Right renal pelvis (tissue), 4 donors: Measurements from ENCODE around the gene HLF. TPM values are rescaled to one million over a fixed set of nuclear protein-coding genes. Genes with fewer than 3 reads are reported as not detected.

Experiments used
- DNase-seq, 4 donors: peaks; one replicate each; pipeline ENCODE4 v3.0.0-alpha.2; 2013; ENCODE audit warnings: low read depth in 4 of 4, low spot score in 3 of 4, missing footprints in 1 of 4
- polyA plus RNA-seq, 4 donors: library from polyadenylated mRNA; unstranded; fragments of 120-200 nt; gene quantifications; one replicate each; pipeline ENCODE4 v1.2.1, GENCODE V29; 2013; ENCODE audit not compliant: insufficient read length in 4 of 4

HLF gene
- polyA plus RNA-seq, 4 donors = 4.5 to 7.1 (median 5.4) TPM

DNA sequence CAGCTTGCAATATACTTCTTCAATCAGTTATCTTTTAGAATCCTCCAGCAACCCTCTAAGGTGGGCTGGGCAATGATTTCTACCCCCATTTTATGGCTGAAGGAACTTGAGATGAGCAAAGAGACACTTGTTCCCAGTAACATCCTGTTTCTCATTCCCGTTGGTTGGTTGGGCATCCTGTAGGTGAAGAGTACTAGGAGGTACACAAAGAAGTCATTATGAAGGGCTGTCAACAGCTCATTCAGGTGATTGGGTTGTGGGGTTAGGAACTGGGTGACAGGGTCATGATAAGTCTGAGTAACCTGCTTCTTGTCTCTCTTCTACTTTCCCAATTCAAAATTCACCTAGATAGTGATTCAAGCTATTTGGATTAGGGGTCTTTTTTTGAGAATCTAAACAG is 80.4 kb downstream of the HLF start:
- DNase-seq = no peak

DNA sequence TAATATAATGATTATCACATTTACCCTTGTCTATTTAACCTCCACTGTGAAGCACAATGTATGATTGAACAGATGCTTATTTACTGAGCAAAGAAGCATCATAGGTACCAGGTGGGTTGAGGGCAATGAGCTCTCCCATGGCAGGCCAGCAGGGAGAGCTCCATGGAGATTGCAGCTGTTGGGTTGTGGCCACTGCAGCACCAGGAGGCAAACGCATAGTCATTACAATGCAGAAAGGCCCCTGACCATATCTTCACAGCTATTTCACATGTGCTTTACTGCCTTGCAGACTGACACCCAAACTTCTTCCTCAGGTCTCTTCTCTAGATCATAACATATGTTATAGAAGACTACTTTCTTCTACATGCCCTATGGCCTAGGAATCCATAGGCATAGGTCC is 81.9 kb downstream of the HLF start:
- no peak for DNase-seq

DNA sequence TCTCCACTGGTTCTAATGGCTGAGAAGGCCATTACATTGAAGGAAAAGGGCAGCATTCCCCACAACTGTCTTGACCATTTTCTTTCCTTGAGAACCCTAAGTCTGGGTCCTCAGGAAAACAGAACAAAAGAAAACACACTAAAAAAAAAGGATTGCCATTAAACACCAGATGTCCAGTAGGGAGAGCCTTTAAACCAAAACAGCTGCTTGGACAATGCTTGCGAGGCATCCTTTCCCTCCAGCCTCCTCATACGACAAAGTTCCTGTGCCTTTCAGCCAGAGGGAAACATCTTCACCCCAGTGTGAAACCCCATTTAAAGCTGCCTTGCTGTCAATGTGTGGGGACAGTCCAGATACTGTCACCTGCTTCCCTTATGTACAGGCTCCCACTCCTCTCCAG is 82.6 kb downstream of the HLF start:
- no peak for DNase-seq

DNA sequence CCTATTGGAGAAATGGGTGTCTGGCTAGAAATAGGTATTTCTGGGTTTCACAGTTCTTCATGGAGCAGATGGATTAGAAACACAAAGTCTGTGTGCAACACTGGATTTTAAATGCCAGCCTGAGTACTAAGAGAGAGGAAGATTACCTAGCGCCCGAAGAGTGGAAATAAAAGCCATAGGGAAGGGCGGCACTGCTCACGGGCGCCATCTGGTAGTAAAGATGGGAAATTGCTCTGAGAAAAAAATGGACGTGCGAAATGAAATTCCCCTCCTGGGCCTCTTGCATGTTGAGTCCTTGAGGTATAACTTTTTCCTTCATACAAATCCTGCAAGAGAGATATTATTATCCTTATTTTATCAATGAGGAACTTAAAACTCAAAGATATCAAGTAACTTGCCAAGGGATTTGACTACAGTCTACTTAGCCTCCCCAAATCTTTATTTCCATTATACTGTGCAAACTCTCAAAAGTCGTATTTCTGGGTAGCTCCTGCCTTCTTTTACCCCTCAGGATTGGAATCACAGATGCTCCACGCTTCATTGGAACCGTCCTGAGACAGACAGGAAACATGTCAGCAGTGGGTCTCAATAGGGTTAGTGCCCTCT is 84.1 kb downstream of the HLF start:
- DNase-seq = peak; percentile 31 to 57 (median 43)

DNA sequence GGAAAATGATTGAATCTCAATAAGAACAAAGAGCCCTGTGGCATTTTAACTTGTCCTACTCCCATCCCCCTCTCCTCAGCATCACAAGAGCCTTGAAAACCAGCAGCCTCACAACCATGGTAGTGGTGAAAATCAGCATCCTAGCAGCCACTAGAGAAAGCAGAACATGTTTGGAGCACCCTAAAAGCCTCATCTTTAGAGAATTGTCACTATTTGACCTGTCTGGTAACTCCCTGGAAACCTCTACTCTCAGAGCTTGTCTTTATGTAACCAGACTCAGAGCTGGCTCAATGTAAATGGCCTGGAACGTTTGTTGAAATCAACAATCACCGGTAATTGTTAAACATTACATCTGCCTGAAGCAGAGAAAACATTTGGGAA is 86.1 kb downstream of the HLF start:
- no peak for DNase-seq

DNA sequence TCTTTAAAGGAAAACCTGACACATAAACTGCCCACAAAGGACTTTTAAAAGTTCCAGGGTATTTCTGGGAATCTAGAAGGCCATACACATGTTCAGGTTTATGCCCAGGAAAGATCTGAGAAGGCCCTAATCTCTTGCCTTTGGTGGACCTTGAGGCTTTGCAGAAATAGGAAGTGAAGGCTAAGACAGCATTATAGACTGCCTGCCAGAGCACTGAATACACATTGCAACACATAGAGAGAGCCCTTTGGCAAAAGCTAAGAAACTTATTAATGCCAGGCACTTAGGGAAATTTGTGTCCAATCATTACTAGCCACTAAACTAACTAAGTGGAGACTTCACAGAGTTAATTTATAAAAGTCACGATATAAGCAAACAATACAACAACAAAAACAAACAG is 86.5 kb downstream of the HLF start:
- no peak for DNase-seq

DNA sequence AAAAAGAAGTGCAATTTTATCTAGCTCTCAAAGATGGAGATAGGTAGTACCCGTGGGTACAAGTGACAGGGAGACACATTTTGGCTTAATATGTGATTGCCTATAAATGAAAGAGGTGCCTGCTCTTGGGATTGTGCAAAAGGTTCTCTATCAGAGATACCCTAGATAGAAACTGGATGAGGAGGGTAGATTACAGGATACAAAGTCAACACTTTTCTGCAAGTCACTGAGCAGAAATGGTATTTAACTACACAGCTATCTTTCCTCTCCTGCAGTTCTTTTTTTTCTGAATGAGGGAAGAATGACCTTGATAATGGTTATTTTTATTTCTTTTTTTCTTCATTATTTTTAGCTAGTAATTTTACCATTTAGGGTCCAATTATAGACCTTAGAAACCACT is 89.2 kb downstream of the HLF start:
- no peak for DNase-seq

DNA sequence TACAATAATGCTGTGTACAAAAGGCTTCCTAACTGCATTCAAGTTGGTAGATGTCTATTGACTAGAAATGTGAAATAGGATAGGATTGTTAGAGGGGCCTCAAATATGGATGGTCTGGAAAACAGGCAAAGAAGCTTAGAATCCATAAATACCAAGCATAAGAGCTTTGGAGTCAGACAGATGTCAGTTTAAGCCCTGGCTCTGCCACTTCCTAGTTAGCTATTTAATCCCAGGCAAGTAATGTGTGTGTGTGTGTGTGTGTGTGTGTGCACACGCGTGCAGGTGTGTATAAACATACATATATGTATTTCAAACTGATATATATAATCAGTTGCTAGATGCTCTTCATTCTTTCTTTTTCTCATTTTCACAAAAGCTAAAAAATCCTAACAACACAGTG is 90.2 kb downstream of the HLF start:
- DNase-seq = no peak

DNA sequence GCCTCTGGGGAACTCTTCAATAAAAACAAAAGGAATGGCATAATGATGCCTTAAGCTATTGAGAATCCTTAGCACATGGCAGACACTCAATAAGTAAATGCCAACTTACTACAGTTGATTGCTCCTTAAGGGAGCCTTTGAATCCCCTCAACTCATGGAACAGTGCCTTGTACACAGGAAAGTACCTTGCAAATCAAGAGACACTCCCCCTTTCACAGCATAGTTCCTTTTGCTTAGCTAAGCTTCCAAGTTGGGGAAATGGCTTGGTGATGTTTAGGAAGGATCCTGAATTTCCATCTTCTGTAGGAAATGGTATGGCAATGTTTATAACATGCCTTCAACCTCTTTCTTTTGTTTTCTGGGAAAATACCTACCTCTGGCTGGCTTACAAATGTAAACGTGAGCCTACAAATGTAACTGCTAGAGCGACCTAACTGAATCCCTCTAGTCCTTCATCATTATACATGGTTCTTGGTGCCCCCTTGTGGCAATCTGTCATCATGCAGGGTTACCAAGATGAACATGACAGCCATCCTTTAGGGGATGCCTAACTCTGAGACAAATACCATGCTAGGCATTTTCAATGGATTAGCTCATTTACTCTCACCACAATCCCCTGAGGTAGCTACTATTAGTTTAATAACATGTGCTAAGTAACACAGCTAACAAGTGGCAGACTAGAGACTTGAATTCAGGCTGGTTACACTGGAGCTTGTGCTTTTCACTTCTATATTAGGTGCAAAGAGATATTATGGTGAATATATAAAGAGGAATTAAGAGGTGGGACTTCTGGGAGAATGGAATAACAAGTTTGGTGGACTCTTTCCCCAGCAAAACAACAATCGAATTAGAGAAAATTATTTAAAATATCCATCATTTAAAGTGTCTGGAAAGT is 91.9 kb downstream of the HLF start:
- peak; percentile 17 to 38 (median 26) for DNase-seq

DNA sequence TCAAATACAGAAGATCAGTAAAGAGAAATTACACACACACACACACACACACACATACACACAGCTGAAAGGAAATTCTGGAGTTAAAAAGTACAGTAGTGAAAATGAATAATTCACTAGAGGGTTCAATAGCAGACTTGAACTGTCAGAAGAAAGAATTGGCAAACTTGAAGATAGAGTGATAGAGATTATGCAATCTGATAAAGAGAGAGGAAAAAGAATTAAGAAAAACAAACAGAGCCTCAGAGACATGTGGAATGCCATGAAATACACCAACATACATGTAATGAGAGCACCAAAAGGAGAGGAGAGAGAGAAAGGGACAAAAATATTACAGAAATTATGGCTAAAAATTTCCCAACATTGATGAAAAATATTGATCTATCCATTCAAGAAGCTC is 96.2 kb downstream of the HLF start:
- no peak for DNase-seq

DNA sequence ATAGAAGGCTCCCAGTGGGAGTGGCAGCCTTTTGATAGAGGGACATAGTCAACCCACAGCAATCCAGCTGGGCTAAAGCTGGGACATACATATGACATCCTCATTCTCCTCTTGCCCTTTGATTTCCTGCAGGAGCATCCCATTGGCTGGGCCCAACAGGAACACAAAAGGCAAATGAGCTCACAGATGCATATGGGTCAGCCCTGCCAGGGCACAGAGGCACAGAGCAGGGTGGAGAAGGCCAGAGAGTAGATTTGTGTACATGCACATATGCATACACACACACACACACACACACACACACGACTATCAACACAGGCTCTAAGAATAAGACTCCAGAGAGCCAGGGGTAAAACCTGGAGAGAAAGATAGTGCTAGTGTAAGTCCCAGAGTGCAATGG is 98.3 kb downstream of the HLF start:
- no peak for DNase-seq

DNA sequence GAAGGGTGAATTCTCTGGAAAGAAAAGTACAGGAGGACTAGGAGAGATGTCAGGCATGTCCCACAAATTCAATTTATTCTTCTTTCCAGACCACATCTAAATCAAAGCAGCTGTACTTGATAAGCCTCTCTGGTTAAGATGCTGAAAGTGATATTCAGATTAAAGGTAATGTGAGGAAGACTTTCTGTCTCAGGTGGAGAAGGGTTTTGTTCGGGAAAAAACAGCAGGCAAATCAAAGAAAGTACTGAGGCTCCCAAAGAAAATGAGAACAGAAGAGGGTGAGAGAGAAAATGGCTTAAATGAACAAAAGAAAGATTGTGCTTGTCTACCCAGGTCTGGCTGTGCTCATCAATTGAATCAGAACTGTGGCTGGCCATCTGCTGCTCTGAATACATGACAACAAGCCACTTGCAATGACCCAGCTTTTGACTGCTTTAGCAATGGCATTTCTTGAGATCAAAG is 101.3 kb downstream of the HLF start:
- no peak for DNase-seq

DNA sequence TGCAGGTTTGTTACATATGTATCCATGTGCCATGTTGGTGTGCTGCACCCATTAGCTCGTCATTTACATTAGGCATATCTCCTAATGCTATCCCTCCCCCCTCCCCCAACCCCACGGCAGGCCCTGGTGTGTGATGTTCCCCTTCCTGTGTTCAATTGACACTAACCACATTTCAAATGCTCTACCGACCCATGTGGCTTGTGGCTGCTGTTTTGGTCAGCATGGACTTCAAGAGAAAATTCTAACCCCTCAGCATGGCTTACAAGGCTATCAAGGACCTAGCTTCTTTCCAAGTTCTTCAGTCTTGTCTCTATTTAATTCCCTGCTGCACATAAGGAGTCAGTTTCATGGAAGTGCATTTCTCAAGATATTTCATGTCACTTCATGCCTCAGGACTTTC is 103.9 kb downstream of the HLF start:
- no peak for DNase-seq

Other genes starting within 250 kb of the HLF start
- gene MMD, start 156.9 kb downstream of the HLF start, polyA plus RNA-seq = 10 to 100 TPM; 21.8 to 25.8 (median 24.7) TPM
- under 1 TPM in 2 of 4 donors, not detected in 2; 0.17 TPM for gene SMIM36, start 246.5 kb downstream of the HLF start, polyA plus RNA-seq